Nephron progenitor cell (in vitro differentiated cells): ENCODE results near the gene MAP2K1.
"Not testable (repeated sequence)": the region's sequence is repeated elsewhere in the genome, so short reads cannot be mapped to it uniquely, and the experiment has no call there.

Experiments used
- DNase-seq: peaks from one replicate; pipeline ENCODE4 v3.0.0; 2021
- H3K27ac Mint-ChIP-seq: 2 replicates; pipeline ENCODE4 v1.8.0; 2021; ENCODE audit warnings: mild to moderate bottlenecking, moderate library complexity, mixed read lengths
- H3K27me3 Mint-ChIP-seq: 2 replicates; pipeline ENCODE4 v1.8.0; 2021; ENCODE audit warnings: mild to moderate bottlenecking, low read depth, mixed read lengths; ENCODE audit not compliant: poor library complexity
- H3K36me3 Mint-ChIP-seq: 2 replicates; pipeline ENCODE4 v1.8.0; 2021; ENCODE audit warnings: low read depth, mixed read lengths
- H3K4me1 Mint-ChIP-seq: 2 replicates; pipeline ENCODE4 v1.8.0; 2021; ENCODE audit warnings: mixed read lengths
- H3K4me3 Mint-ChIP-seq: 2 replicates; pipeline ENCODE4 v1.8.0; 2021; ENCODE audit warnings: mild to moderate bottlenecking, moderate library complexity, mixed read lengths
- H3K9me3 Mint-ChIP-seq: 2 replicates; pipeline ENCODE4 v1.8.0; 2021; ENCODE audit warnings: mild to moderate bottlenecking, moderate library complexity, mixed read lengths
- CTCF ChIP-seq: fragments of 200-600 bp; sonication (generic); IDR thresholded peaks from 2 replicates; pipeline ENCODE4 v1.5.0; 2021; ENCODE audit warnings: antibody characterized with exemption

The MAP2K1 gene

GRCh38 chr15:66386204-66387123 is at the start of gene MAP2K1:
Gene MAP2K1, plus strand, starts transcription at chr15:66386912. Its CDS starts 436 bp downstream, at chr15:66387348.
- Mint-ChIP-seq H3K27ac (peak within 1 kb of the TSS; percentile 97), H3K4me1 (peaks cover 40% of the 10 kb centered on the region), H3K27me3 (no peaks in the 10 kb centered on the region), H3K9me3 (peaks cover 3% of the 10 kb centered on the region), H3K4me3 (peak within 1 kb of the TSS; percentile 96), H3K36me3 (peaks cover 18% of the 10 kb centered on the region)
- peak; percentile 46 for TF ChIP-seq CTCF
- peak; percentile 98 for DNase-seq

GRCh38 chr15:66348530-66348929 is 38.2 kb upstream of the MAP2K1 start:
- H3K9me3 Mint-ChIP-seq, H3K27me3 Mint-ChIP-seq, DNase-seq, H3K27ac Mint-ChIP-seq, H3K4me1 Mint-ChIP-seq, H3K4me3 Mint-ChIP-seq: not testable (repeated sequence)
- peaks cover 62% of the 10 kb centered on the region for H3K36me3 Mint-ChIP-seq

- Mint-ChIP-seq H3K9me3 (peaks cover 8% of the 10 kb centered on the region), H3K27ac (peak overlapping the region; percentile 92), H3K4me1 (peaks cover 14% of the 10 kb centered on the region), H3K36me3 (peaks cover 25% of the 10 kb centered on the region), H3K4me3 (peak overlapping the region; percentile 97), H3K27me3 (no peaks in the 10 kb centered on the region)
- DNase-seq: no peak
- TF ChIP-seq CTCF: no peak
Observed at GRCh38 chr15:66356077-66356358, 30.7 kb upstream of the MAP2K1 start.

- Mint-ChIP-seq H3K27ac (peak within 1 kb of the TSS; percentile 92), H3K27me3 (no peaks in the 10 kb centered on the region), H3K4me1 (peaks cover 14% of the 10 kb centered on the region), H3K4me3 (peak within 1 kb of the TSS; percentile 97), H3K9me3 (peaks cover 8% of the 10 kb centered on the region), H3K36me3 (peaks cover 21% of the 10 kb centered on the region)
- DNase-seq: peak; percentile 90
- no peak for TF ChIP-seq CTCF
Observed at GRCh38 chr15:66356359-66357236, 30.1 kb upstream of the MAP2K1 start, which contains the start of gene TIPIN. Gene TIPIN, minus strand, starts transcription at chr15:66356685. Its CDS starts 3,738 bp downstream, at chr15:66352947.

GRCh38 chr15:66359740-66360139 is 27.0 kb upstream of the MAP2K1 start:
- no peak for TF ChIP-seq CTCF

GRCh38 chr15:66361745-66362460 is 24.8 kb upstream of the MAP2K1 start:
- not testable (repeated sequence) for H3K9me3 Mint-ChIP-seq, H3K36me3 Mint-ChIP-seq, H3K4me1 Mint-ChIP-seq, H3K4me3 Mint-ChIP-seq, DNase-seq, H3K27me3 Mint-ChIP-seq, H3K27ac Mint-ChIP-seq

More at GRCh38 chr15:66359740-66360139, 27.0 kb upstream of the MAP2K1 start:
- Mint-ChIP-seq H3K4me3 (no peak overlapping the region), H3K9me3 (peaks cover 8% of the 10 kb centered on the region), H3K27ac (peak overlapping the region; percentile 80), H3K4me1 (peaks cover 14% of the 10 kb centered on the region), H3K27me3 (no peaks in the 10 kb centered on the region), H3K36me3 (no peaks in the 10 kb centered on the region)
- DNase-seq: no peak
